ENCODE results near the gene SLC2A10.

SLC2A10 gene

GRCh38 chr20:46770330-46771194 lies 61.1 kb downstream of the SLC2A10 start:
- POLR2A ChIA-PET, result no interaction called here
- CTCF ChIA-PET, result no interaction called here
- no peak for DNase-seq (ENCODE audit: extremely low spot score)
- TF ChIP-seq FOXM1 (IDR thresholded peaks at IDR 0.05; ENCODE audit: borderline replicate concordance) (no peak), CTBP1 (IDR thresholded peaks at IDR 0.05; ENCODE audit: borderline replicate concordance) (no peak), TARDBP (IDR thresholded peaks at IDR 0.05) (no peak), ELF4 (IDR thresholded peaks at IDR 0.05) (no peak), L3MBTL2 (conservative IDR thresholded peaks at IDR 0.05) (no peak), SP1 (IDR thresholded peaks at IDR 0.05) (no peak), FOXK2 (IDR thresholded peaks at IDR 0.05) (no peak), HDGF (IDR thresholded peaks at IDR 0.05; ENCODE audit: borderline replicate concordance) (no peak), NFRKB (IDR thresholded peaks at IDR 0.05) (no peak), FOXA1 (IDR thresholded peaks at IDR 0.05) (no peak), ARNT (IDR thresholded peaks at IDR 0.05) (no peak)

GRCh38 chr20:46771195-46771588 lies 61.7 kb downstream of the SLC2A10 start:
- DNase-seq (ENCODE audit: extremely low spot score), result no peak
- POLR2A ChIA-PET, result no interaction called here
- TF ChIP-seq FOXK2 (IDR thresholded peaks at IDR 0.05), result no peak
- TF ChIP-seq NFRKB (IDR thresholded peaks at IDR 0.05), result no peak
- TF ChIP-seq PKNOX1 (IDR thresholded peaks at IDR 0.05), result no peak
- TF ChIP-seq LEF1 (IDR thresholded peaks at IDR 0.05; ENCODE audit: borderline replicate concordance), result no peak
- CTCF ChIA-PET, result no interaction called here

DNA sequence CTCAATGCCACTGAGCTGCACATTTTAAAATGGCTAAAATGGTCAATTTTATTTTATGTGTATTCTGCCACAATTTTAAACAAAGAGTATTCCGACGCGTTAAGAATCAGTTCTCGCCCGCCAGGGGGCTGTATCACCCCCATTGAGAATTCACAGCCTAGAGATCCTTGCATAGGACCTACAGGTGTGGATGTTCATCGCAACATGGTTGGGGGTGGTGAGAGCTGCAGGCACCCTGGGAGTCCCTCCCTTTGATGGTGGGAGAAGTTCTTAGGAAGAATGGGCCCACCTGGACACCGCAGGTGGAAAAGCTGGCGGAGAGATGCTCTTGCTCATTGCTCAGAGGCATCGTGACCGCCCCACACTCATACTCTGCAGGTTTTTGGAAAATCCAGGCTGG lies 63.5 kb downstream of the SLC2A10 start:
- CTCF ChIA-PET, result no interaction called here
- POLR2A ChIA-PET, result no interaction called here
- TF ChIP-seq BHLHE40 (IDR thresholded peaks at IDR 0.05; ENCODE audit: borderline replicate concordance), result no peak
- no peak for TF ChIP-seq ARNT (IDR thresholded peaks at IDR 0.05)
- no peak for TF ChIP-seq CTBP1 (IDR thresholded peaks at IDR 0.05; ENCODE audit: borderline replicate concordance)
- TF ChIP-seq TARDBP (IDR thresholded peaks at IDR 0.05), result no peak
- no peak for TF ChIP-seq L3MBTL2 (conservative IDR thresholded peaks at IDR 0.05)
- no peak for TF ChIP-seq ZNF384 (IDR thresholded peaks at IDR 0.05)
- TF ChIP-seq FOXM1 (IDR thresholded peaks at IDR 0.05; ENCODE audit: borderline replicate concordance), result no peak
- no peak for TF ChIP-seq ELF4 (IDR thresholded peaks at IDR 0.05)
- TF ChIP-seq HDGF (IDR thresholded peaks at IDR 0.05; ENCODE audit: borderline replicate concordance), result no peak
- DNase-seq (ENCODE audit: extremely low spot score), result no peak

DNA sequence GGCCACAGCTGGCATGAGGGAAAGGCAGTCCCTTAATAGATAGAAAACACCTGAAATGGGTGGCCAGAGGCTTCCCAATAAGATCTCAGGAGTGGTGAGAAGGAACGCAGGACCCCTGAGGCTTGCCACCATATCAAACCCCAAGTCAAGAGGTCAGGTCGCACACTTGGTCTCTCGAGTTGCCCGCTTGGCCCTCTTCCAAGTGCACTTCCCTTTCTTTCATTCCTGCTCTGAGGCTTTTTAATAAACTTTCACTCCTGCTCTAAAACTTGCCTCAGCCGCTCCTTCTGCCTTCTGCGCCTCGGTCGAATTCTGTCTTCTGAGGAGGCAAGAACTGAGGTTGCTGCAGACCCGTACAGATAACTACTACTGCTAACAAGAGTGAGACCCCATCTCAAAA lies 64.2 kb downstream of the SLC2A10 start:
- ChIA-PET CTCF (no interaction called here), POLR2A (no interaction called here)
- no peak for DNase-seq (ENCODE audit: extremely low spot score)
- TF ChIP-seq ZNF384 (IDR thresholded peaks at IDR 0.05), result no peak
- TF ChIP-seq ELF4 (IDR thresholded peaks at IDR 0.05), result no peak
- TF ChIP-seq FOXA1 (IDR thresholded peaks at IDR 0.05), result no peak
- TF ChIP-seq SUZ12 (IDR thresholded peaks at IDR 0.05), result no peak
- no peak for TF ChIP-seq FOXK2 (IDR thresholded peaks at IDR 0.05)
- no peak for TF ChIP-seq SP1 (IDR thresholded peaks at IDR 0.05)

DNA sequence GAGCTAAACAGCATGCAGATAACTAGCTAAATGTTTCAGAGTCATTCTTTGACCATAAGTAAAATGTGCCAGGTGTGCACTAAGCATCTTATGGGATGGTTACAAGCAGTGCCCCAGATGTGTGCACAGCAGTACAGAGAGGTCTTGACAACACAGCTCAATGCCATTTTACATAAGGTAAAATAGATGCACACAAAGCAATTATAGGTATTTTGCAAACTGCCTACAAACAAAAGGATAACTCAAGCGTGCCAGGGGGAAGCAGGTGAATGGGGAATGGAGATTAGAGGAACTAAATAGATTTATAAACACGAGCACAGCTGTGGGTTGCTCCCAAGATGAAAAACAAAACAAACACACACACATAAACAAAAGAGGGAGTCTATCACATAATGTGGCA lies 64.8 kb downstream of the SLC2A10 start:
- CTCF ChIA-PET, result no interaction called here
- POLR2A ChIA-PET, result no interaction called here

DNA sequence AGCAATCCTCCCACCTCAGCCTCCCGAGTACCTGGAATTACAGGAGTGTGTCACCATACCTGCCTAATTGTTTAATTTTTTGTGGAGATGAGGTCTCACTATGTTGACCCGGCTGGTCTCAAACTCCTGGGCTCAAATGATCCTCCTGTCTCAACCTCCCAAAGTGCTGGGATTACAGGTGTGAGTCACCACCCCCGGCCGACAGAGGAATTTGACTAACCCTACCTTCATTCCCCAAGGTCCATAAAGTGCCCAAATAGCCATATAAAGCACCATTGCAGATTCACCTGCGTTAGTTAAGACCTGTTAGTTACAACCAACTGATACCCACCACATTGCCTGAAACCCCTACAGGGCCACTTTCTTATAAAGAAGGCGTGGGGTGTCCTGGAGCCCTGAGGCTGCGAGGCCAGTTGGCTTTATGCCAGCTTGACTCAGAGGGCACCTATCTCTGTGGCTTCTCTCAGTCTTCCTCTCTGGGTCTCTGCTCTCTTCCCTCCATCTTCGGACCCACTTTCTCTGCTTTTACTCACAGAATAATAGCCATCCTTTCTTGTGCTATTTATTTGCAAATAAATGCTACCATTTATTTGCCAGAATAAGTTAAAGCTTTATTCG lies 65.6 kb downstream of the SLC2A10 start:
- POLR2A ChIA-PET, result no interaction called here

More for the DNA sequence above, 64.8 kb downstream of the SLC2A10 start:
- no peak for TF ChIP-seq L3MBTL2 (conservative IDR thresholded peaks at IDR 0.05)
- no peak for TF ChIP-seq FOXK2 (IDR thresholded peaks at IDR 0.05)
- TF ChIP-seq BHLHE40 (IDR thresholded peaks at IDR 0.05; ENCODE audit: borderline replicate concordance), result no peak
- no peak for TF ChIP-seq SUZ12 (IDR thresholded peaks at IDR 0.05)
- no peak for TF ChIP-seq NFRKB (IDR thresholded peaks at IDR 0.05)
- no peak for TF ChIP-seq PKNOX1 (IDR thresholded peaks at IDR 0.05)
- TF ChIP-seq ELF4 (IDR thresholded peaks at IDR 0.05), result no peak
- TF ChIP-seq SP1 (IDR thresholded peaks at IDR 0.05), result no peak
- TF ChIP-seq TARDBP (IDR thresholded peaks at IDR 0.05), result no peak
- TF ChIP-seq ARNT (IDR thresholded peaks at IDR 0.05), result no peak
- TF ChIP-seq HDGF (IDR thresholded peaks at IDR 0.05; ENCODE audit: borderline replicate concordance), result no peak
- TF ChIP-seq LEF1 (IDR thresholded peaks at IDR 0.05; ENCODE audit: borderline replicate concordance), result no peak
- DNase-seq (ENCODE audit: extremely low spot score), result no peak

More for the DNA sequence above, 65.6 kb downstream of the SLC2A10 start:
- DNase-seq (ENCODE audit: extremely low spot score), result no peak
- TF ChIP-seq CTBP1 (IDR thresholded peaks at IDR 0.05; ENCODE audit: borderline replicate concordance), result no peak
- TF ChIP-seq TARDBP (IDR thresholded peaks at IDR 0.05), result no peak
- no peak for TF ChIP-seq HDGF (IDR thresholded peaks at IDR 0.05; ENCODE audit: borderline replicate concordance)
- TF ChIP-seq ARNT (IDR thresholded peaks at IDR 0.05), result no peak
- no peak for TF ChIP-seq LEF1 (IDR thresholded peaks at IDR 0.05; ENCODE audit: borderline replicate concordance)
- TF ChIP-seq BHLHE40 (IDR thresholded peaks at IDR 0.05; ENCODE audit: borderline replicate concordance), result no peak
- TF ChIP-seq FOXK2 (IDR thresholded peaks at IDR 0.05), result no peak
- no peak for TF ChIP-seq FOXA1 (IDR thresholded peaks at IDR 0.05)
- no peak for TF ChIP-seq L3MBTL2 (conservative IDR thresholded peaks at IDR 0.05)
- TF ChIP-seq PKNOX1 (IDR thresholded peaks at IDR 0.05), result no peak
- no peak for TF ChIP-seq FOXM1 (IDR thresholded peaks at IDR 0.05; ENCODE audit: borderline replicate concordance)
- no peak for TF ChIP-seq SUZ12 (IDR thresholded peaks at IDR 0.05)
- no peak for TF ChIP-seq SP1 (IDR thresholded peaks at IDR 0.05)
- no peak for TF ChIP-seq NFRKB (IDR thresholded peaks at IDR 0.05)
- TF ChIP-seq ELF4 (IDR thresholded peaks at IDR 0.05), result no peak
- no peak for TF ChIP-seq ZNF384 (IDR thresholded peaks at IDR 0.05)
- CTCF ChIA-PET, result no interaction called here

All from HEK293T (cell line).